Type B pancreatic cell (in vitro differentiated cells): ENCODE data around the gene CDK5R1. TPM values are rescaled to one million over a fixed set of nuclear protein-coding genes. Genes with fewer than 3 reads are reported as not detected.

Source experiments
- DNase-seq: peaks from one replicate; pipeline ENCODE4 v3.0.0; 2021; ENCODE audit warnings: mixed read lengths; ENCODE audit not compliant: unreplicated experiment; ENCODE audit errors: extremely low spot score
- H3K27ac Mint-ChIP-seq: 2 replicates; pipeline ENCODE4 v1.8.0; 2021; ENCODE audit warnings: mild to moderate bottlenecking, mixed read lengths
- H3K27me3 Mint-ChIP-seq: 2 replicates; pipeline ENCODE4 v1.8.0; 2021; ENCODE audit warnings: mixed read lengths
- H3K36me3 Mint-ChIP-seq: 2 replicates; pipeline ENCODE4 v1.8.0; 2021; ENCODE audit warnings: mixed read lengths
- H3K4me1 Mint-ChIP-seq: one replicate; pipeline ENCODE4 v1.8.0; 2021; ENCODE audit warnings: mixed read lengths; ENCODE audit not compliant: unreplicated experiment
- H3K4me3 Mint-ChIP-seq: 2 replicates; pipeline ENCODE4 v1.8.0; 2021; ENCODE audit warnings: mild to moderate bottlenecking, mixed read lengths
- H3K9me3 Mint-ChIP-seq: 2 replicates; pipeline ENCODE4 v1.8.0; 2021; ENCODE audit warnings: mixed read lengths
- CTCF ChIP-seq: fragments of 200-600 bp; sonication (generic); conservative IDR thresholded peaks from 2 replicates; pipeline ENCODE4 v1.5.0; 2021; ENCODE audit warnings: antibody characterized with exemption, mild to moderate bottlenecking
- total RNA-seq: library from RNA; stranded (reverse); gene quantifications from 2 replicates; pipeline ENCODE4 v1.2.1, GENCODE V29; 2021; ENCODE audit warnings: low replicate concordance

Gene CDK5R1
- total RNA-seq, 1 donor from 2014 or later = 9.7 TPM

- no peak for DNase-seq
- Mint-ChIP-seq H3K27me3 (no peaks in the 10 kb centered on the region), H3K27ac (no peak overlapping the region), H3K4me1 (no peaks in the 10 kb centered on the region), H3K4me3 (no peak overlapping the region), H3K36me3 (peaks cover 40% of the 10 kb centered on the region), H3K9me3 (no peaks in the 10 kb centered on the region)
- TF ChIP-seq CTCF = no peak
Observed at GRCh38 chr17:32471652-32472051, 15.1 kb upstream of the CDK5R1 start.

- no peak for DNase-seq
- no peak for TF ChIP-seq CTCF
- Mint-ChIP-seq H3K27ac (no peak overlapping the region), H3K27me3 (no peaks in the 10 kb centered on the region), H3K4me1 (no peaks in the 10 kb centered on the region), H3K36me3 (peaks cover 41% of the 10 kb centered on the region), H3K9me3 (no peaks in the 10 kb centered on the region), H3K4me3 (no peak overlapping the region)
Observed at GRCh38 chr17:32475258-32475657, 11.5 kb upstream of the CDK5R1 start.

- no peaks in the 10 kb centered on the region for H3K4me1 Mint-ChIP-seq
- no peaks in the 10 kb centered on the region for H3K9me3 Mint-ChIP-seq
- H3K36me3 Mint-ChIP-seq = peaks cover 34% of the 10 kb centered on the region
- DNase-seq = no peak
- no peak for TF ChIP-seq CTCF
- H3K27ac Mint-ChIP-seq = no peak overlapping the region
- no peak overlapping the region for H3K4me3 Mint-ChIP-seq
- no peaks in the 10 kb centered on the region for H3K27me3 Mint-ChIP-seq
Observed at GRCh38 chr17:32477220-32477619, 9.6 kb upstream of the CDK5R1 start.

- Mint-ChIP-seq H3K4me3 (no peak overlapping the region), H3K9me3 (no peaks in the 10 kb centered on the region), H3K27ac (no peak overlapping the region), H3K27me3 (no peaks in the 10 kb centered on the region), H3K36me3 (peaks cover 28% of the 10 kb centered on the region), H3K4me1 (peaks cover 10% of the 10 kb centered on the region)
- DNase-seq = no peak
- no peak for TF ChIP-seq CTCF
Observed at GRCh38 chr17:32479074-32479617, 7.6 kb upstream of the CDK5R1 start.

- H3K27me3 Mint-ChIP-seq = no peaks in the 10 kb centered on the region
- no peak overlapping the region for H3K4me3 Mint-ChIP-seq
- H3K9me3 Mint-ChIP-seq = no peaks in the 10 kb centered on the region
- no peak overlapping the region for H3K27ac Mint-ChIP-seq
- H3K4me1 Mint-ChIP-seq = peaks cover 12% of the 10 kb centered on the region
- H3K36me3 Mint-ChIP-seq = peaks cover 25% of the 10 kb centered on the region
- no peak for TF ChIP-seq CTCF
- DNase-seq = peak; percentile 22
Observed at GRCh38 chr17:32481193-32481592, 5.6 kb upstream of the CDK5R1 start.
